ENCODE data around the gene AVP. TPM values are rescaled to one million over a fixed set of nuclear protein-coding genes. Genes with fewer than 3 reads are reported as not detected.
"Not testable (repeated sequence)": the region's sequence is repeated elsewhere in the genome, so short reads cannot be mapped to it uniquely, and the experiment has no call there.

The AVP gene
- polyA plus RNA-seq, 4 donors, result 0.43 TPM; not detected in 3

GRCh38 chr20:3085571-3086072 is 1.1 kb upstream of the AVP start:
- DNase-seq (ENCODE audit: low read depth in 4 of 4, low spot score in 3 of 4), result no peak

GRCh38 chr20:3084986-3085360 is 449 bp upstream of the AVP start:
- no peak for DNase-seq (ENCODE audit: low read depth in 4 of 4, low spot score in 3 of 4)

GRCh38 chr20:3082955-3083952 is 1.3 kb downstream of the AVP start:
- DNase-seq (ENCODE audit: low read depth in 4 of 4, low spot score in 3 of 4), result no peak

- no peak for DNase-seq (ENCODE audit: low read depth in 4 of 4, low spot score in 3 of 4)
Measured at GRCh38 chr20:3082306-3082951, 2.1 kb downstream of the AVP start.

- no peak for DNase-seq (ENCODE audit: low read depth in 4 of 4, low spot score in 3 of 4)
Measured at GRCh38 chr20:3081641-3082040, 2.9 kb downstream of the AVP start.

- no peak for DNase-seq (ENCODE audit: low read depth in 4 of 4, low spot score in 3 of 4)
Measured at GRCh38 chr20:3080939-3081388, 3.6 kb downstream of the AVP start.

GRCh38 chr20:3077618-3078134 is 6.8 kb downstream of the AVP start:
- DNase-seq (ENCODE audit: low read depth in 4 of 4, low spot score in 3 of 4), result no peak

GRCh38 chr20:3075315-3075714 is 9.2 kb downstream of the AVP start:
- DNase-seq (ENCODE audit: low read depth in 4 of 4, low spot score in 3 of 4), result not testable (repeated sequence)

GRCh38 chr20:3074812-3075211 is 9.7 kb downstream of the AVP start:
- DNase-seq (ENCODE audit: low read depth in 4 of 4, low spot score in 3 of 4), result no peak

GRCh38 chr20:3073251-3073643 is 11.3 kb downstream of the AVP start:
- DNase-seq (ENCODE audit: low read depth in 4 of 4, low spot score in 3 of 4), result not testable (repeated sequence)

GRCh38 chr20:3072530-3073250 is 11.8 kb downstream of the AVP start:
- DNase-seq (ENCODE audit: low read depth in 4 of 4, low spot score in 3 of 4), result no peak

- DNase-seq (ENCODE audit: low read depth in 4 of 4, low spot score in 3 of 4), result no peak
Measured at GRCh38 chr20:3071610-3072529, 12.7 kb downstream of the AVP start, which contains the start of gene OXT. TSS of gene OXT (plus strand) at chr20:3071620. CDS start at chr20:3071656, 36 bp downstream.

GRCh38 chr20:3071266-3071609 is 13.3 kb downstream of the AVP start:
- no peak for DNase-seq (ENCODE audit: low read depth in 4 of 4, low spot score in 3 of 4)

GRCh38 chr20:3070725-3071124 is 13.8 kb downstream of the AVP start:
- DNase-seq (ENCODE audit: low read depth in 4 of 4, low spot score in 3 of 4), result no peak

GRCh38 chr20:3068986-3069900 is 15.3 kb downstream of the AVP start:
- DNase-seq (ENCODE audit: low read depth in 4 of 4, low spot score in 3 of 4), result no peak

- DNase-seq (ENCODE audit: low read depth in 4 of 4, low spot score in 3 of 4), result no peak
Measured at GRCh38 chr20:3068075-3068474, 16.4 kb downstream of the AVP start.

GRCh38 chr20:3067139-3068014 is 17.1 kb downstream of the AVP start:
- no peak for DNase-seq (ENCODE audit: low read depth in 4 of 4, low spot score in 3 of 4)

- not testable (repeated sequence) for DNase-seq (ENCODE audit: low read depth in 4 of 4, low spot score in 3 of 4)
Measured at GRCh38 chr20:3064119-3064518, 20.4 kb downstream of the AVP start.

All from left renal pelvis (tissue), 4 donors.